GM18858 (cell line): ENCODE data around the gene DUOX1.
"Not testable (repeated sequence)": the region's sequence is repeated elsewhere in the genome, so short reads cannot be mapped to it uniquely, and the experiment has no call there.

Source experiments
- ATAC-seq: cut with Tn5 transposase; IDR thresholded peaks from one replicate; pipeline ENCODE4 v1.9.1; 2021; ENCODE audit not compliant: unreplicated experiment

DUOX1 gene

DNA sequence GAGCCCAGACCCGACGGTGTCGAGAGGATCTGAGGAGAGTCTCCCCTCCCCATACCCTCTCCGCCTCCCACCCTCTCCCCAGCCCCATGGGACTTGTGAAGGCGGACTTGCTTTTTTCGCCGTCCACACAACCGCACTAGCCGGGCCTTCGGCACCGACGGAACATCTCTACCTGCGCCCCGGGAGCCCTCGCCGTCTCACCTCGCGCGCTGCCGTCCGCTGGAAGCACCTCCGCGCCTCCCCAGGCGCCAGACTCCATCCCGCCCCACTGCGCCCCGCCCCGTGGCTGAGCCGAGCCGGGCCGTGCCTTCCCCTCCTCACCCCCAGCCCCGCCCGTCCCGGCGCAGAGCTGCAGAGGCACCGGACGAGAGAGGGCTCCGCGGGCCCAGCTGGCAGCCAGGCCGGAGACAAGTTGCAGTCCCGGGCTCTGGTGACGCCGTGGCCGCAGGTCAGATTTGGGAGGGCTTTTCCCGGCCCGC, at the start of gene DUOX1, which contains the start of gene DUOXA1:
TSS of gene DUOX1 (plus strand) at position 344 of the 479 bp plus-strand sequence. CDS start 1,973 bp downstream, outside the sequence.
TSS of gene DUOXA1 (minus strand) at position 229 of the 479 bp plus-strand sequence. CDS start 6,865 bp downstream, outside the sequence.
- ATAC-seq = no peak

- not testable (repeated sequence) for ATAC-seq
These were observed 49.2 kb upstream of the DUOX1 start for GRCh38 chr15:45080593-45080992.

- ATAC-seq = not testable (repeated sequence)
These were observed 47.4 kb upstream of the DUOX1 start for GRCh38 chr15:45082412-45082811.

DNA sequence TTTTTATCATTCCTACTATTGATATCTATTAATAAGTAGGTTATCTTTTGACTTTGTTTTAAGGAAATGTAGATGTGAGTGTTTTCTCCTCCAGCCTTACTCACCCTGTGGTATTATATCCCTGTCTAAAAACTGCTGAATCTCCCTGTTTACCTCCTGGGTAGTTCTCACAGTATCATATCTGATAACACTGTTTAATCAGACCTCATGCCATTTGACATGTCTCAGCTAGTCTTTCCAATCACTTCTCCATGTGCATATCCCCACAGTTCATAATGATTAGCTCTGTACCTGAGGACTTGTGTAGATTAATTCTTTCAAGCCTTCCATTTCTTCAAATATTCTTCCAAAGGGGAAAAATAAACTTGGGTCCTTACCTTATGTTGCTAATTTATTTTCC, 46.6 kb upstream of the DUOX1 start:
- no peak for ATAC-seq

DNA sequence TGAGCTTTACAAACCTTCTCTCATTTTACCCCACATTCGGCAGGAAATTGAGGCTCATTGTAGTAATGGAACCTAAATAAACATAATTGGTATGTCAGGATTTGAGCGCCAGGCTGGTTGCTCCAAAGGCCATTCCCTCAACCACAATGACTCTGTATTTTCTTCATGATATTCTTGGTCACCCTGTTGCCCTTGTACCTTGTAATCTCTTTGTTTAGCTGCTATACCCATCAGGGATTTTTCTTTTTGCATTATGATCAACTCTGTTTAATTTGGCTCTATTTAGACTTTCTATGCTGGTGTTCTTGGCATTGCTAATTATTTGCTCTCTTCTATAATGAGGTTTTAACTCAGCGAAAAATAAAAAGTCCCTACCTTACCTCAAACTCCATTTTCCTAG, 45.6 kb upstream of the DUOX1 start:
- no peak for ATAC-seq

DNA sequence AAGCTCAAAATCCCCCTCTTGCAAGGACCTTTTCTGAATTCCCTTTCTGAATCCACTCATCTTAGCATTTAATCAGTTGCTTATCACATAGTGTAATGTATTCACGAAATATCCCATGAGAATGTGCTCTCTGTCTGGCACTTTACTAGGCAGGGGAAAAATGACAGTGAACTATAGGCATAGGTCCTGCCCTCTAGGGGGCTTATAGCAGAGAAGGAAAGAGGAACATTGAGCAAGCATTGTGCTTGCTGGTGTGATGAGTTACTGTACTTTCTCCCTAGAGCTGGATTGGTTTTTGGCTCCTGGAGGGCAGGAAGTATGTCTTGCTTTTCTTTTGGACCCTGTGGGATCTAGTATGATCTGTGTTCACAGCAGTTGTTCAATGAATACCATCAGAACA, 42.3 kb upstream of the DUOX1 start:
- ATAC-seq = no peak

DNA sequence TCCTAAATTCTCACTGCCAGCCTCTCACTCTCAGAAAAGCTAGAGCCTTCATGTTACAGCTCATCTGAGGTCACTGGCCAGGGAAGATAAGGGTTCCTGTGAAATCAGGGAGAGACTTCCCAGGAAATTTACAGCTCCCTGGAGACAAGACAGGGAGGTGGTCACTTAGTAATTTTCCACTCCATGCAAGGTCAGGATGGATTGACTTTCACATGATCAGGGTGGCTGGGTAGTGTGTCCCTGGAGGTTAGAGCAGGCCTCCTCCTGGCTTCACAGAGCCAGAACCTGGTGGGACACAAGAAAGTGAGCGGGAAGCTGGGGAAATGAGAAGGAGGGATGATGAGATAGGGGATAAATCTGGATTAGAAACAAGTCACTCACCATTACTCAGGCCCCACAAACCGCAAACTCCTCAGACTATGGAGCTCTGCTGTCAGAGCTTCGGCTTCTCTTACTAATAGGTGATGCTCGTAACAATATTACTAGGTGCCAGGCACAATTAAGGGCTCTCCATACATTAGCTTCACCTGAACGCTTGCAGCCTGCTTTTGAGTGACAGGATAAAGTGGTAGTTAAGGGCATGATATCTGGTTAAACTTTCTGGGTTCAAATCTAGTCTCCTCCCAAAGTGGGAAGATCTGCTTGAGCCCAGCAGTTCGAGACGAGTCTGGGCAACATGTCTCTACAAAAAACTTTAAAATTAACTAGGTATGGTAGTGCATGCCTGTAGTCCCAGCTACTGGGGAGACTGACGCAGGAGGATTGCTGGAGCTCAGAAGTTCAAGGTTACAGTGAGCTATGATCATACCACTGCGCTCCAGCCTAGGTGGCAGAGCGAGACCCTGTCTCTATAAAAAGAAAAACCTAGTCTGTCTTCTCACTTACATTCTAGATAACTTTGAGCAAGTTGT, 40.7 kb upstream of the DUOX1 start:
- ATAC-seq = no peak

DNA sequence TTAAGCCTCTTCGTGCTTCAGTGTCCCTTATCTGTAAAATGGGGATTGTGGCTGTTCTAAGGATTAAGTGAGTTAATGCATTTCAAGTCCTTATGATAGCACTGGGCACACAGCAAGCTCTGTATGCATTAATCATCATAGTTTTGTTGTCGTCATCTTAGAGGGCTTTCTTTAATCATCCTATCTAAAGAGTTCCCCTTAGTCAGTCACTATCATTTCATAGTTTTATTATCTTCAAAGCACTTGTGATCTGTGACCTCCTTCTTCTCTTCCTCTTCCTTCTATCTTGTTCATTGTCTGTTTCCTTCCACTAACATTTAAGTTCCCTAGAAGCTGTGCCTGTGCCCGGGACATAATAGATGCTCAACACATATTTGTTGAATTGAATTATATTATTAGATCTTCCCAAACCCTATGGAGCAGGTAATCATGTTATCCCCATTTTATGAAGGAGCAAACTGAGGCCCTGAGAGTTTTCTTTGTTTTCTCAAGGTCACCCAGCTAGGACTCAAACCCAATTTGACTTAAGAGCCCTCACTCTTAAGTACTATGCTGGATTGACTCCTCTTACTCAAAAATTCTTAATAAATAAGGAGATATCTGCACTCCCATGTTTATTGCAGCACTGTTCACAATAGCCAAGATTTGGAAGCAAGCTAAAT, 40.0 kb upstream of the DUOX1 start:
- ATAC-seq = no peak

GRCh38 chr15:45091161-45091560, 38.6 kb upstream of the DUOX1 start:
- ATAC-seq = no peak

GRCh38 chr15:45091576-45091975, 38.2 kb upstream of the DUOX1 start:
- no peak for ATAC-seq

- ATAC-seq = no peak
These were observed 36.8 kb upstream of the DUOX1 start for GRCh38 chr15:45093013-45093412.

- ATAC-seq = no peak
These were observed 36.0 kb upstream of the DUOX1 start for GRCh38 chr15:45093622-45094357.

- no peak for ATAC-seq
These were observed 35.5 kb upstream of the DUOX1 start for GRCh38 chr15:45094358-45094730.

- ATAC-seq = no peak
These were observed 34.1 kb upstream of the DUOX1 start for GRCh38 chr15:45095661-45096060.

- ATAC-seq = no peak
These were observed 32.3 kb upstream of the DUOX1 start for GRCh38 chr15:45097466-45097865.

GRCh38 chr15:45099549-45100165, 30.1 kb upstream of the DUOX1 start:
- ATAC-seq = no peak

GRCh38 chr15:45100884-45101625, 28.7 kb upstream of the DUOX1 start:
- ATAC-seq = no peak

- ATAC-seq = no peak
These were observed 28.0 kb upstream of the DUOX1 start for GRCh38 chr15:45101749-45102148.

DNA sequence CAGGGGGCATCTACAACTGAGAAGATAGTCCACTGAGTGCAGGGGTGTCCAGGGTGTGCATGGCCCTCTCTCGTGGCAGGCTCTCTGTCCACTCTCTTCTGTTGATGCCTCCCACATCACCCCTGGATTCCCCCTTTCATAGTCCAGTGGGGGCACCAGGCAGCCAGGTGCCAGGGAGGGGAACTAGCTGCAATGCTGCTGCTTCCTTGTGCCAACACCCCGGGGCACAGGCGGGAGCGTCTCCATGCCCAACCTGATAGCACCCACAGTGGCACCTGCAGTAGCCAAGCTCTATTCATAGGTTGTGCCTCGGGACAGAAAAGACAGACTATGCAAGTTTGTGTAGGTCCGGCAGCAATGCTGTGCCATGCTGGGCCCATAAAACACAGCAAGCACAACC, 27.6 kb upstream of the DUOX1 start:
- ATAC-seq = no peak

DNA sequence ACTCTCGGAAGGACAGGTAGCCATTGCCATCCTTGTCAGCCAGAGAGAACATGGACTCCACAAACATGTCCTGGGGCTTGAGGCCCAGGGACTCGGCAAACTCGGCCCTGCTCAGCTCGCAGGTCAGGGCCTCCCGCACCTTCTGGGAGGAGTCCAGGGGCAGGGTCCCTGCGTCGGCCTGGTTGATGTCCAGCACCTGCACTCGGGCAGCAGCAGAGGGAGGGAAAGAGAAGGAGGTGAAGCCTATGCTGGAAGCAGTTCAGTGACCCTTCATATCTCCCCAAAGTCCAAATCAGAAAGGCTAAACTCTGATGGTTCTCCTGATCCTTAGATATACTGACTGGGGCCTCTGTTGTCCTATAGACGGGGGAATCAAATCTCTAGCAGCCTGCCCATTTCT, 25.6 kb upstream of the DUOX1 start:
- ATAC-seq = not testable (repeated sequence)
